ENCODE data around the gene IAH1. TPM values are rescaled to one million over a fixed set of nuclear protein-coding genes. Genes with fewer than 3 reads are reported as not detected.

The IAH1 gene
- total and polyA plus RNA-seq, 2 donors (not counting 3 experiments of a cell fraction or from before 2014, with no cell fraction given) = 43.4 to 44.0 TPM

GRCh38 chr2:9517118-9517782 lies 42.9 kb downstream of the IAH1 start:
- Histone ChIP-seq H3K4me3 (replicated peaks in 1 of 3; ENCODE audit: insufficient read depth in 1 of 3, low read depth in 1 of 3, low read length in 3 of 3) (no peak overlapping the region), H3K27ac (ENCODE audit: insufficient read depth, low read depth, low read length) (no peak overlapping the region), H3K9me1 (replicated peaks; ENCODE audit: control insufficient read depth, extremely low read depth, insufficient read depth, low read length) (no peaks in the 10 kb centered on the region), H4K20me1 (replicated peaks; ENCODE audit: control insufficient read depth, extremely low read depth, insufficient read depth, low read length) (no peaks in the 10 kb centered on the region), H3K9ac (replicated peaks; ENCODE audit: extremely low read depth, insufficient read depth, low read length) (no peak overlapping the region), H3K36me3 (ENCODE audit: control insufficient read depth in 2 of 2, extremely low read depth in 1 of 2, insufficient read depth in 2 of 2, low read length in 2 of 2) (peaks cover 11 to 20% of the 10 kb centered on the region in 2 experiments), H3K4me2 (ENCODE audit: insufficient read depth, low read length) (no peak overlapping the region), H3K9me3 (replicated peaks; ENCODE audit: control insufficient read depth, insufficient read depth, low read length) (no peaks in the 10 kb centered on the region), H3K27me3 (ENCODE audit: control insufficient read depth in 2 of 2, insufficient read depth in 2 of 2, low read length in 2 of 2) (no peaks in the 10 kb centered on the region), H2AFZ (ENCODE audit: low read depth, low read length) (no peak overlapping the region), H3K79me2 (ENCODE audit: control insufficient read depth, insufficient read depth, low read length) (no peaks in the 10 kb centered on the region), H3K4me1 (ENCODE audit: control insufficient read depth, extremely low read depth, insufficient read depth, low read length) (no peaks in the 10 kb centered on the region)
- DNase-seq (ENCODE audit: low read depth, low spot score) (no peak), FAIRE-seq (no peak)
- BruUV-seq (replicated peaks) = no TSS peak
- CTCF ChIA-PET = no interaction called here
- TF ChIP-seq JUN (IDR thresholded peaks at IDR 0.05; ENCODE audit: borderline replicate concordance, insufficient read depth, insufficient read length, low read depth) (no peak), POLR2A (IDR thresholded peaks at IDR 0.05; ENCODE audit: low read depth, low read length) (no peak), GATA2 (IDR thresholded peaks at IDR 0.05; ENCODE audit: insufficient read depth, insufficient read length, low read depth, low read length) (no peak)
- POLR2A ChIA-PET = interaction anchor here (0.6 kb wide), 1 partner anchor 84 kb away, joined by 3 read pairs; no protein-coding TSS in a partner anchor
- intact Hi-C loops (cut with micrococcal nuclease) (loop anchor here (5.0 kb wide), 1 partner anchor 880 kb away; no protein-coding TSS in a partner anchor), dilution Hi-C loops (cut with MboI; ENCODE audit: extremely low pct_ligation_motif_present, low sequenced_read_pairs) (no loop called here)

- no peak for DNase-seq (ENCODE audit: low read depth, low spot score)
- dilution Hi-C loops (cut with MboI; ENCODE audit: extremely low pct_ligation_motif_present, low sequenced_read_pairs) (no loop called here), intact Hi-C loops (cut with micrococcal nuclease) (loop anchor here (5.0 kb wide), 1 partner anchor 879 kb away; no protein-coding TSS in a partner anchor)
- Histone ChIP-seq H4K20me1 (replicated peaks; ENCODE audit: control insufficient read depth, extremely low read depth, insufficient read depth, low read length) (no peaks in the 10 kb centered on the region), H3K4me3 (replicated peaks in 1 of 3; ENCODE audit: insufficient read depth in 1 of 3, low read depth in 1 of 3, low read length in 3 of 3) (no peak overlapping the region), H3K4me2 (ENCODE audit: insufficient read depth, low read length) (no peak overlapping the region), H3K9me1 (replicated peaks; ENCODE audit: control insufficient read depth, extremely low read depth, insufficient read depth, low read length) (no peaks in the 10 kb centered on the region), H3K4me1 (ENCODE audit: control insufficient read depth, extremely low read depth, insufficient read depth, low read length) (no peaks in the 10 kb centered on the region), H3K9me3 (replicated peaks; ENCODE audit: control insufficient read depth, insufficient read depth, low read length) (no peaks in the 10 kb centered on the region), H3K36me3 (ENCODE audit: control insufficient read depth in 2 of 2, extremely low read depth in 1 of 2, insufficient read depth in 2 of 2, low read length in 2 of 2) (peaks cover 8 to 23% of the 10 kb centered on the region in 2 experiments), H3K79me2 (ENCODE audit: control insufficient read depth, insufficient read depth, low read length) (no peaks in the 10 kb centered on the region), H3K9ac (replicated peaks; ENCODE audit: extremely low read depth, insufficient read depth, low read length) (no peak overlapping the region), H3K27ac (ENCODE audit: insufficient read depth, low read depth, low read length) (no peak overlapping the region), H3K27me3 (ENCODE audit: control insufficient read depth in 2 of 2, insufficient read depth in 2 of 2, low read length in 2 of 2) (no peaks in the 10 kb centered on the region), H2AFZ (ENCODE audit: low read depth, low read length) (no peak overlapping the region)
- POLR2A ChIA-PET = interaction anchor here (0.6 to 1.0 kb wide), 2 partner anchors 83 to 107 kb away, joined by 3 to 4 read pairs; no protein-coding TSS in a partner anchor
- CTCF ChIA-PET = no interaction called here
- TF ChIP-seq JUN (IDR thresholded peaks at IDR 0.05; ENCODE audit: borderline replicate concordance, insufficient read depth, insufficient read length, low read depth) = no peak
- TF ChIP-seq FOS (IDR thresholded peaks at IDR 0.05; ENCODE audit: borderline replicate concordance, insufficient read depth, low read length) = no peak
- TF ChIP-seq MAX (IDR thresholded peaks at IDR 0.05; ENCODE audit: insufficient read depth, insufficient read length) = no peak
- no peak for TF ChIP-seq POLR2AphosphoS5 (IDR thresholded peaks at IDR 0.05; ENCODE audit: insufficient read depth, low read depth, low read length)
- TF ChIP-seq GATA2 (IDR thresholded peaks at IDR 0.05; ENCODE audit: insufficient read depth, insufficient read length, low read depth, low read length) = no peak
- TF ChIP-seq MYC (IDR thresholded peaks at IDR 0.05; ENCODE audit: low read depth, low read length) = no peak
- no peak for TF ChIP-seq POLR2A (IDR thresholded peaks at IDR 0.05; ENCODE audit: low read depth, low read length)
- no peak for TF ChIP-seq CTCF (IDR thresholded peaks at IDR 0.05; ENCODE audit: extremely low read depth in 1 of 2, insufficient read depth in 1 of 2, low read depth in 1 of 2, low read length in 2 of 2)
- no peak for TF ChIP-seq EZH2 (IDR thresholded peaks at IDR 0.05; ENCODE audit: borderline replicate concordance, low read depth, low read length, severe bottlenecking)
- BruUV-seq (replicated peaks) = no TSS peak
- no peak for FAIRE-seq
Observed at GRCh38 chr2:9518163-9518562, 43.8 kb downstream of the IAH1 start.

Data from endothelial cell of umbilical vein (primary cell).